Astrocyte of the spinal cord (primary cell): ENCODE results near the gene GRIN1.

ENCODE experiments used
- DNase-seq: peaks from one replicate; pipeline ENCODE4 v3.0.0; 2011; ENCODE audit warnings: low read depth, low spot score
- H3K4me3 ChIP-seq: 2 replicates; pipeline ENCODE4 v1.5.1; 2011; ENCODE audit warnings: low read depth, mild to moderate bottlenecking, low read length, moderate library complexity
- in situ Hi-C: cut with HindIII; loops from 2 replicates; pipeline ENCODE4 v1.10.0; 2017; ENCODE audit warnings: low sequenced_read_pairs
- TF ChIP-seq, protein P1 (sequence below): IDR thresholded peaks from 2 replicates; pipeline ENCODE4 v1.5.1; 2012; ENCODE audit warnings: low read depth, mild to moderate bottlenecking, low read length, inconsistent platforms

GRIN1 gene

DNA sequence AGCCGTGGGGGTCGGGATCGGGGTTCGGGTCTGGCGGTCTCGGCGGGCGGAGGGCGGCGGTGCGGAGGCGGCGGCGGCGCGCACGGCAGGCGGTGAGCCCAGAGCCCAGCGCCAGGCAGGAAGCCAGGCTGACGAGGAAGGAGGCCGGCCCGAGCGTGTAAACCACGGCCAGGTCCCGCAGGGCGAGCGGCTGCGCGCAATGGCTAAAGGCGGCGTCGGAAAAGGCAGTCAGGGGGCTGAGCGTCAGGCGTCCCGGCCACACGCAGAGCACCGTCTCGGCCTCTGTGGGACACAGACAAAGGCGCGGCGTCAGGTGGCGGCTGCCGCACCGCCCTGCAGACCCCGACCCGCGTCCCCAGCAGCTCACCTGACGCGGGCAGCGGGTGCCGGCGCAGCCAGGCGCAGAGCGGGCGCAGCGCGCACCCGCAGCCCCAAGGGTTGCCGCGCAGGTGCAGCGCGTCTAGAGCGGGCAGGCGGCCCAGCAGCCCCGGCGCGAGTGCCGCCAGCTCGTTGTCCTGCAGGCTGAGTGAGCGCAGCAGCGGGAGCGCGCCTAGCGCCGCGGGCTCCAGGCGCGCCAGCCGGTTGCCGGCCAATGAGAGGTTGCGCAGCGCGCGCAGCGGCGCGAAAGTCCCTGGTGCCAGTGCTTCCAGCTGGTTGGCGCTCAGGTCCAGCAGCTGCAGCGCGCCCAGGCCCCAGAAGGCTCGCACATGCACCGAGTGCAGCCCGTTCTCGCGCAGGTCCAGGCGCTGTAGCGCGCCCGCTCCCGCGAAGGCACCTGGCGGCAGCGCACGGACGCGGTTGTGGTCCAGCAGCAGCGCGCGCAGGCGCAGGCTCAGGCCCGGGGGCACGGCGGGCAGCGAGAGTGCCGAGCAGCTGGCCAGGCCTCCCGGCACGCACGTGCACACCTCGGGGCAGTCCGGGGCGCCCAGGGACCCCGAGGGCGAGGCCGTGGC lies 30.2 kb downstream of the GRIN1 start:
- in situ Hi-C loops: no loop called here
- TF ChIP-seq, protein P1, sequence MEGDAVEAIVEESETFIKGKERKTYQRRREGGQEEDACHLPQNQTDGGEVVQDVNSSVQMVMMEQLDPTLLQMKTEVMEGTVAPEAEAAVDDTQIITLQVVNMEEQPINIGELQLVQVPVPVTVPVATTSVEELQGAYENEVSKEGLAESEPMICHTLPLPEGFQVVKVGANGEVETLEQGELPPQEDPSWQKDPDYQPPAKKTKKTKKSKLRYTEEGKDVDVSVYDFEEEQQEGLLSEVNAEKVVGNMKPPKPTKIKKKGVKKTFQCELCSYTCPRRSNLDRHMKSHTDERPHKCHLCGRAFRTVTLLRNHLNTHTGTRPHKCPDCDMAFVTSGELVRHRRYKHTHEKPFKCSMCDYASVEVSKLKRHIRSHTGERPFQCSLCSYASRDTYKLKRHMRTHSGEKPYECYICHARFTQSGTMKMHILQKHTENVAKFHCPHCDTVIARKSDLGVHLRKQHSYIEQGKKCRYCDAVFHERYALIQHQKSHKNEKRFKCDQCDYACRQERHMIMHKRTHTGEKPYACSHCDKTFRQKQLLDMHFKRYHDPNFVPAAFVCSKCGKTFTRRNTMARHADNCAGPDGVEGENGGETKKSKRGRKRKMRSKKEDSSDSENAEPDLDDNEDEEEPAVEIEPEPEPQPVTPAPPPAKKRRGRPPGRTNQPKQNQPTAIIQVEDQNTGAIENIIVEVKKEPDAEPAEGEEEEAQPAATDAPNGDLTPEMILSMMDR: no peak
- peak; percentile 17 for DNase-seq
- H3K4me3 ChIP-seq: no peak overlapping the region

DNA sequence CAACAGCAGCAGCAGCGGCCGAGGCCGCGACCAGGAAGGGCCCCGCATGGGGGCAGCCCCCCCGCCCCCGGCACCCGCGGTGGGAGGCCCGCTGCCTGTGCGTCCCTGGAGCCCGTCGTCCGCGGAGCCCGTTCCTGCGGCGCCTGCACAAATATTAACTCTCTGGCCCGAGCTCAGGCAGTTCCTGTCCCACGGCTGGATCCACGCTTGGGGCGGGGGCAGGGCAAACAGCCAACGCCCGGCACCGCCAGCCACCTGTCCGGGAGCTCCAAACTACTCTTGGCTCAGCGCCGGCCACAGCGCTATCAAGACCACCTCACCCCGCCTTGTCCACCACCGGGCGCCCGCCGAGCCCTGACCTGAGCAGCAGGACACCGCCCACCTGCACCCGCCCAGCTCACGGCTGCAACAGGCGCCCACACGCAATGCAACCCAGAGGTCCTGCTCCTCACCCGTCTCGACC lies 31.0 kb downstream of the GRIN1 start, which contains the start of gene LRRC26:
Gene LRRC26 (minus strand): TSS at position 156 of the 463 bp plus-strand sequence. CDS start 108 bp downstream, at position 48.
- in situ Hi-C loops: no loop called here
- DNase-seq: no peak
- H3K4me3 ChIP-seq: no peak within 1 kb of the TSS
- TF ChIP-seq, protein P1: no peak

DNA sequence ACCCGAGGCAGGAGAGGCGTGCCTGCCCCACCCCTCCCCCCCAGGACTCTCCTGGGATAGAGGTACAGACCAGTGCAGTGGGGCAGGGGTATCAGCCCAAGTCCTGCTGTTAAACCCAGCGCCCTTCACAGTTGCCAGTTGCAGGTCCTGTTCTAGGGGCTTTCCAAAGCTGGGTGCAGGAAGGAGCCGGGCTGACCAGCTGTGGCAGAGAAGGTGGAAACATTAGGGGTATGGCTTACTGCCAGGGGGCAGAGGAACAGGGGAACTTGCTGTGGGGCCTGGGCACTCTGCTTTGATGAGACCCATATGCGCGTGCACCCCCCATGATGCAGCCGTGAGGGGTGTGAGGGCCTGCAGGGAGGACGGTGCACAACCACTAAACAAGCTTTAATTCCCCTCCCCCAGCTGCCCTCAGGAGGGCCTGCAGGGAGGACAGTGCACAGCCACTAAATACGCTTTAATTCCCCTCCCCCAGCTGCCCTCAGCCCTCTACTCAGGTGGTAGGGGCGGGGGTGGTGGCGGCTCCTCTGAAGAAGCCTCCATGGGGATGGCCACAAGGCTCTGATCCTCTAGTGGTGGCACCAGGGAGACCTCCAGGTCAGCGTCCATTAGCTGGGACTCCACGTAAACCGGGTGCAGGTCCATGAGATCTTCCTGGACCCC lies 31.7 kb downstream of the GRIN1 start:
- TF ChIP-seq, protein P1: no peak
- in situ Hi-C loops: no loop called here
- DNase-seq: no peak
- no peak overlapping the region for H3K4me3 ChIP-seq

DNA sequence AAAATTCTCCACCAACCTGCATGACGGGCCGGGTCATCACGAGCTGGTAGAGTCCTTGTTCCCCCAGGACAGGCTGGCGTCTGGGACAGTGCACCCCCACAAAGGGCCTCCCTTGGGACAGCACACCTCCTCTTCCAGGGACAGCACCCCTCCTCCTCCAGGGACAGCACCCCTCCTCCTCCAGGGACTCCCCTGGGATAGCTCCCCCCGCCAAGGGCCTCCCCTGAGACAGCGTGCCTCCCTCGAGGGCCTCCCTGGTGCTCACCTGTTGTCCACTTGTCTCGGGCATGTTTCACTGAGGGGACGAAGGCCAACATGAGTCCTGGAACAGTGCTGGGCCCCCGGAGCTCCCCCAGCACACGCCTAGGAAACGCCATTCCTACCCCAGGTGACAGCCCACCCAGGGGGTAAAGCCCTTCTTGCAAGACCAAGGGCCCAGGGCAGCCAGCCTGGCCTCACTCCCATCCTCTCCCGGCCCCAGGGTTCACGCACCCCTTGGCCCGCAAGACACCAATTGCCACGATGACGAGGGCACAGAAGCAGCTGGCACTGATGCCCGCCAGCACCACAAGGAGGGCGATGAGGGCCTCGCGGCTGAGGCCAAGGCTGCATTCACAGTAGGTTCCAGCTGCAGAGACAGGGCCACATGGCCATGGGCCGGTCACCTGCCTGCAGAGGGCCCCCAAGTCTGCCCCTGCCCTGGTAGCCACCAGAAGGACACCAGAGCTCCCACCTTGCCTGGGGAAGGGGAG lies 32.4 kb downstream of the GRIN1 start:
- DNase-seq: no peak
- no peak overlapping the region for H3K4me3 ChIP-seq
- TF ChIP-seq, protein P1: no peak
- in situ Hi-C loops: no loop called here

DNA sequence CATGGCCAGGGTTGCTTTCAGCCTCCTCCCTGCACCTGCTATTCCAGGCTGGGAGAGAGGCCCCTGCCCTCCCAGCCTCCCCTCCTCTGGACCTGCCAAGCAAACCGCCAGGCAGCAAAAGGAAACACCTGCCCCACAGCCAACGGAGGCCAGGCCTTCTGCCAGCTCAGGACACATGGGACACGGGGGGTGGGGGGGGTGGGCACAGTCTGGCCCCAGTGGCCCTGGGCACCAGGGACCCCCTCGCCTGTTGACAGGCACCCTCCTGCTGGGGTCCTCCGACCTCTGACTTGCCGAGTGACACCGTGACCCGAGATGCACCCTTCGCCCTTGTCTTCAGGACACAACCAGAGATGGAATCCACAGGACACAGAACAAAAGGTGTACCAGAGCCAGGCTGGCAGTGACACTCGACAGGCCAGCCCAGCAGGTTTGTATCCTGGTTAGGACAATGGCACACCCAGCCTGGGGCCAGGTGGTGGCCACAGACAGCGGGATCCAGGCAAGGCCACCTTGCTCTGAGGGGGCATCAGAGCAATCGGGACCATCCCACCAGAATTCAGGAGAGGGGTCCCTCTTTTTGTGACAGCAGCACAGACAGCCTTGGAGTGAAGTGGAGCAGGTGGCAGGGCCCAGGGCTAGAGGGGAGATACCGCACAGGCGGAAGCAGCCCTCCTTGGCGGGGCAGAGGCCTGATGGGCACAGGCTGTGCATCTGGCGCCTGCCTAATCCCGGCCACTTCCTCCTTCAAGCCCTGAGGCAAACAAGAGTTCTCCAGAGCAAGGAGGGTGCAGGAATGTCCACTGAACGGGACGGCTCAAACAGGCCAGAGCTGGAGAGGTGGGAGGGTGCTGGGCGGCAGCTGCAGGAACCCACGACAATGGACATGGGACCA lies 34.2 kb downstream of the GRIN1 start:
- no peak overlapping the region for H3K4me3 ChIP-seq
- TF ChIP-seq, protein P1: no peak
- in situ Hi-C loops: no loop called here
- no peak for DNase-seq
